ENCODE measurements around the gene CST11. TPM values are rescaled to one million over a fixed set of nuclear protein-coding genes. Genes with fewer than 3 reads are reported as not detected.

CST11 gene
- 0.28 TPM in 1 of 2 replicates, not detected in the other for total RNA-seq

GRCh38 chr20:23452776-23453175 lies at the start of gene CST11:
Gene CST11 (minus strand): TSS chr20:23452876. CDS start chr20:23452811, 65 bp downstream.

GRCh38 chr20:23490817-23491216 lies 38.1 kb upstream of the CST11 start, which contains the start of gene CST8:
Gene CST8 (plus strand): TSS chr20:23491117. CDS start chr20:23491668, 551 bp downstream.

GRCh38 chr20:23420943-23421931 lies 31.4 kb downstream of the CST11 start, which contains the start of gene NAPB:
Gene NAPB (minus strand): TSS chr20:23421488. CDS start chr20:23421402, 86 bp downstream.

Other genes with a start within 250 kb of the CST11 start
- gene NXT1, start 102.1 kb downstream of the CST11 start, total RNA-seq, result 12.7 and 15.2 TPM in 2 replicates
- 27.3 and 28.8 TPM in 2 replicates for gene GZF1, start 90.7 kb downstream of the CST11 start, total RNA-seq
- 7.3 TPM in 2 replicates for gene NAPB, start 31.4 kb downstream of the CST11 start, total RNA-seq
- gene CSTL1, start 13.2 kb downstream of the CST11 start, total RNA-seq, result not detected in 2 replicates
- gene CST8, start 38.2 kb upstream of the CST11 start, total RNA-seq, result not detected in 2 replicates
- gene CST9L, start 115.6 kb upstream of the CST11 start, total RNA-seq, result not detected in 2 replicates
- gene CST9, start 153.0 kb upstream of the CST11 start, total RNA-seq, result not detected in 2 replicates
- gene CST3, start 185.1 kb upstream of the CST11 start, total RNA-seq, result 114 and 136 TPM in 2 replicates
- 0.43 TPM in 1 of 2 replicates, not detected in the other for gene CST4, start 236.2 kb upstream of the CST11 start, total RNA-seq